HL-60/S4 (cell line): ENCODE measurements around the gene HP1BP3.

Source experiments
- in situ Hi-C: fragments of 300-500 bp; cut with MboI; formaldehyde crosslinking; loops from 2 replicates; pipeline ENCODE4 v1.14.3; 2022; ENCODE audit warnings: low sequenced_read_pairs

The HP1BP3 gene

DNA sequence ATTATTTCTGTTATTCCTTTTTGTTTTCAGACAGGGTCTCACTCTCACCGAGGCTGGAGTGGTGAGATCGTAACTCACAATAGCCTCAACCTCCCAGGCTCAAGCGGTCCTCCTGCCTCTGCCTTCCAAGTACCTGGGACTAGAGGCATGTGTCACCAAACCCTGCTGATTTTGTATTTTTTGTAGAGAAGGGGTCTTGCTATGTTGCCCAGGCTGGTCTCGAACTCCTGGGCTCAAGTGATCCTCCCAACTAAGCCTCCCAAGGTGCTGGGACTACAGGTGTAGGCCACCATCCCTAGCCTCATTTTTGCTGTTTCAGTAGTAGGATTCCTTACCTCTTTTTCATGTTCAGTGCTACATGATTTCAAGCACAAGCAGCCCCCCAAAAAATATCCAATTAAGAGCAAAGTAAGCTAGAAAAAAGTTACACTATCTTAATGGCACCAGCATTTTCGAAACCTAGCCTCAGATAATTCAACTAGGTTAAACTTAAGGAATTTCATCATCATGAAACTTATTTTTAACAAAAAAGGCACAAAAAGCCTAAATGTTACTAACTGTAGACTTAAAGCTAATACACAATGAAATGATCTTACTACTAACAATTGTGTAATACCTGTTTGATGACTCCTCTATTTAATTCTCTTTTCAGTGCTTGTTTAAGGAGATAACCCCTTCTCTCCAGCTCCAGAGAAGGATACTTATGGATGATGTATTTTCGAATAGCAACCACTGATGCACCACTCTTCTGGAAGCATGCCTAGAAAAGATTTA is 16.6 kb downstream of the HP1BP3 start:
- in situ Hi-C loops, result no loop called here

DNA sequence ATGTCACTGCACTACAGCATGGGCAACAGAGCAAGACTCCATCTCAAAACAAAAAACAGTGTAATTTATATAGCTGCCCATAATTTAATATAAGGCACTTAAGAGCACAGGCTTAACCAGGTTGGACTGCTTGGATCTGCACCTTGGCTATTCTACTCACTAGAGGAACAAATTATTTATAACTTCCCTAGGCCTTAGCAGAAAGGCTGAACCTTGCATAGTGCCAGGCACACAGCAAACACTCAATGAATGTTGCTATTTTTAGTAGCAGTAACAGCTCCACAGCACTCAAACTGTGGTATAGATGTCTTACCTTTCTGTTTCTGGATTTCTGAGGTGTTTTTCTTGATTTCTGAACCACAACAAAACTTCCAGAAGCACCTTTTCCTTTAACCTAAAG is 19.8 kb downstream of the HP1BP3 start:
- in situ Hi-C loops, result no loop called here

DNA sequence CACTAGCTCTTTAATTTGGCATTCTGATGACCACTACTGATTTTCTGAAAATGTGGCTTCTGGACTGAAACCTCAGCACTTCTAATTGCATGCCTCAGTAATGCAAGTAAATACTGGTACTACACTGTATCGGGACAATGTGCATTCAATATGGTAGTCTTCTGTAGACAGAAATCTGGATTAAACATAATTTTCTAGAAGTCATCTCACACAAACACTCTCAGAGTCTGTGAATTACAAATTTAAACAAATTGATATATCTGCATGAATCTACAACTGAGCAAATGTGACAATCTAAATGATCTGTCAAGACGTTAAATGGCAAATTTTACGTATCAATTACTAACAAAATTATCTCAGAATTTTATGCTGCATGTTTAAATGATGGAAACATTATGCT is 23.7 kb downstream of the HP1BP3 start:
- in situ Hi-C loops, result no loop called here

DNA sequence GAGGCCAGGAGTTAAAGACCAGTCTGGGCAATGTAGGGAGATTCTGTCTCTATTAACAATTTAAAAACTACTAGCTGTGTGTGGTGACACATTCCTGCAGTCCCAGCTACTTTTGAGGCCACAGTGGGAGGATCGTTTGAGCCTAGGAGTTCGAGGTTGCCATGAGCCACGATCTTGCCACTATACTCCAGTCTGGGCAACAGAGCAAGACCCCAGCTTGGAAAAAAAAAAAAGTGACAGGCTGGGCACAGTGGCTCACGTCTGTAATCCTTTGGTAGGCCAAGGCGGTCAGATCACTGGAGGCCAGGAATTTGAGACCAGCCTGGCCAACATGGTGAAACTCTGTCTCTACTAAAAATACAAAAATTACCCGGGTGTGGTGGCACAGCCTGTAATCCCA is 26.8 kb downstream of the HP1BP3 start:
- in situ Hi-C loops, result no loop called here

DNA sequence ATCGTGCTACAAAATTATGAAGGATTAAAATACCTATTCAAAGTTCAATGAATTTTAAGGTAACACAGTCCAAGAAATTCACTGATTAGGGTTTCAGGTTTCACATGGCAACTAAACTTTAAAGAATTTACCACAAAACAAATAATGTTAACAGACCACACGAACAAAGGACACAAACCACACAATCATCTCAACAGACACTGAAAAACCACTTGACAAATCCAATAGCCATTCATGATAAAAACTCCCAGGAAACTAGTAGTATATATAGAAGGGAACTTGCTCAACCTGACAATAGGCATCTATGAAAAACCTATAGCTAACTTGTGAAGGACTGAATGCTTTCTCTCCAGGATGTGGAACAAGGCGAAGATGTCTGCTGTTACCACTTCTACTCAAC is 33.5 kb downstream of the HP1BP3 start:
- in situ Hi-C loops, result no loop called here

DNA sequence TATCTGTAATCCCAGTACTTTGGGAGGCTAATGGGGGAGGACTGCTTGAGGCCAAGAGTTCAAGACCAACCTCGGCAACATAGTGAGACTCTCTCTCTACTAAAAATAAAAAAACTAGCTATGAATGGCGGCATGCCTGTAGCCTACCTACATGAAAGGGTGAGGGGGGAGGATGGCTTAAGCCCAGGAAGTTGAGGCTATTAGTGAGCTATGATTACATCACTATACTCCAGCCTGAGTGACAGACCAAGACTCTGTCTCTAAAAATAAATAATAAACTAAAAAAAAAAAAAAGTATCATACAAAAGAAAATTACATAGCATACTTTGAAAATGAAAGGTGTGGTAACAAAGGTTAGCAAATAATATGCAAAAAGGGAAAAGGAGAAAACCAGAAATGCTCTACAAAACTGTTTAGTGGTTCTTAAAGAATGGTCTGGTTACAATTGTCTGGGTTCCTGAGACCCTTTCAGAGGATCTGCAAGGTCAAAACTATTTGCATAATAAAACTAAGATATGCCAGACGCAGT is 35.6 kb downstream of the HP1BP3 start:
- in situ Hi-C loops, result no loop called here

DNA sequence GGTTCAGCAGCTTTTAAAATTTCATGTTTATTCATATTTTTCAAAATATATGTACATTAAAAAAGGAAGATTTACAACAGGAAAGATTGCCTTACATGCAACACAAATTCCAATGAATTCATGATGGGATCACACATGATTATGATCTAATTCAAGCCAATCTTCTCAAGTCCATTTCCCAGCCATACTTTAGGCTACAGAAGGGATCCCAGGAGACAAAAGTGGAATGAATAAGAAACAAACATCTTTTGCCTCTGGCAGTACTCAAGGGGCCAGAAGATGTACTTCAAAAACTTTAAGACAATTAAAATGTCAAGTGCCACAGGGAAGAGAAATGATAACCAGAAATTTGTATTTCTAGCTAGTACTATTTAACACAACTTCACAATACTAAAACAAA is 44.4 kb downstream of the HP1BP3 start:
- in situ Hi-C loops, result no loop called here

DNA sequence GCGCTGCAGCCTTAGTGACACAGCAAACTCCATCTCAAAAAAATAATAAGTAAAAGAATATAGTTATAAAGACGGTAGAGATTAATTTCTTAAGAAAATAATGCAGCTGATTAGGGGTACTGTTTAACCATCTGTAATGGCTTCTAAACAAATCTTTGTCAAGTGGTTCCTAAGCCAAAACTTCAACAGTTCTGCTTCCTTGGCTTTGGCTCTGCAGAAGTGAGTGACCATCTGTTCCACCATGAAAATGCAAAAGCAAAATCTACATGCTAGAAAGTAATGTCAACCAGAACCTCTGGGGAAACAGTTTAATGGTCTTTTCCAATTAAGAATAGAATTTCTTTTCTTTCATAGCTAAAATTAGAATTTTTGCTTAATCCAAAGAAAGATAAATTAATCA is 46.3 kb downstream of the HP1BP3 start:
- in situ Hi-C loops, result no loop called here

DNA sequence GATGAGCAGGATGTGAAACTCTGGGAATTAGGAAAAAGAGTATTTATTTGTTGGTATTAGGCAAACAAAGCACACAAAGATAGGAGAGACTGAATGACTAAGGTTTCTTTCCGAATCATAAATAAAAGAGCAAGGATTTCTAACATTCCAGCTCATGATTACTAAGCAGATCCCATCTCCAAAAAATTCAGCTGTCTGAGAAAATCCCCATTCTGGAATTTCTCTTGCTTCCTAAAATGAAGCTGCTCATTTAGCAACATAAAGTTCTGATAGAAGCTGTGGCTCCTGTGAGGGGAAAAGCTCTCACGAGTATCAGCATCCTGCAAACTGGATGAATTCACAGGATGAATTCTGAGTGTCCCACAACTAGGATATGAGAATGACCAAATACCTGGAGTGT is 47.9 kb downstream of the HP1BP3 start:
- in situ Hi-C loops, result no loop called here

DNA sequence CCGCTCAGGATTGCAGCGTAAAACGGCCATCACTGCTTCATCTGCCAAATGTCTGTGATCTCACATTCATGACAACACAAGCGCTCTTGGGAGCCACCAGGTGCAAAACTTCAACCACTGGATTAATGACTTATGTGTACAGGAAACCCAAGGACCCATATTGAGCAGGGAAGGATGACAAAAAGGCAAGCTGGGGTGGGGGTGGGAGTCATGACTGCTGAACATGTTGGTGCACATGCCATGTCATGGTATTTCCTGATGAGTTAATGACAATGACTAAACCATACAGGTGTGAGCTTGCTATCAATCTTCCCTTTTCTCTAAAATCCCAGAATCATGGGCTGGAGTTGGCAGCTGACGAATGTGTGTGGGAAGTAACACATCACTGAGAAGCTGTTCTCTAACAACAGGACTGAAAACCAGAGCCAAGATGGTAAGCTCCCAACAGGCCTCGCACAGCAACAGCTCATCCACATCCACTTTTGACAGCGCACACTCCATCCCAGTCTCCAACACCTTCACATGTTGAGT is 51.5 kb downstream of the HP1BP3 start:
- in situ Hi-C loops, result no loop called here

DNA sequence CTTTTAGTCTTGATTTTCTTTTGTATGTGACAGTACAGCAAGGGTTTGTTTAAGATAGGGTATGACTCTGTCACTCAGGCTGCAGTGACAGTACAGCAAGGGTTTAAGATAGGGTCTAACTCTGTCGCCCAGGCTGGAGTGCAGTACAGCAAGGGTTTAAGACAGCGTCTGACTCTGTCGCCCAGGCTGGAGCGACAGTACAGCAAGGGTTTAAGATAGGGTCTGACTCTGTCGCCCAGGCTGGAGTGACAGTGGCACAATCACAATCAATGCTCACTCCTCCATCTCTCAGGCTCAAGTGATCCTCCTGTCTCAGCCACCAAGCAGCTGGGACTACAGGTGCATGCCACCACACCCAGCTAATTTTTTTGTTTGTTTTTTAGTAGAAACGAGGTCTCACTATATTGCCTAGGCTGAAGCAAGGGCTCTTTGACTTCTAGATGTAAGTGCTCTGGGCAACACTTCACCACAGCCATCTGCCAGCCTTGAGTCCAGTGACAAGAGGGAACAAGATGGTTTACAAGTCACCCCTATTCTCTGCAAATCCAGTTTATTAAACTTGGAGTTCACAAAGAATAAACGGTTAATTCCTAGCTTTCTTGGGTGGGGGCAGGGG is 53.6 kb downstream of the HP1BP3 start:
- in situ Hi-C loops, result no loop called here

DNA sequence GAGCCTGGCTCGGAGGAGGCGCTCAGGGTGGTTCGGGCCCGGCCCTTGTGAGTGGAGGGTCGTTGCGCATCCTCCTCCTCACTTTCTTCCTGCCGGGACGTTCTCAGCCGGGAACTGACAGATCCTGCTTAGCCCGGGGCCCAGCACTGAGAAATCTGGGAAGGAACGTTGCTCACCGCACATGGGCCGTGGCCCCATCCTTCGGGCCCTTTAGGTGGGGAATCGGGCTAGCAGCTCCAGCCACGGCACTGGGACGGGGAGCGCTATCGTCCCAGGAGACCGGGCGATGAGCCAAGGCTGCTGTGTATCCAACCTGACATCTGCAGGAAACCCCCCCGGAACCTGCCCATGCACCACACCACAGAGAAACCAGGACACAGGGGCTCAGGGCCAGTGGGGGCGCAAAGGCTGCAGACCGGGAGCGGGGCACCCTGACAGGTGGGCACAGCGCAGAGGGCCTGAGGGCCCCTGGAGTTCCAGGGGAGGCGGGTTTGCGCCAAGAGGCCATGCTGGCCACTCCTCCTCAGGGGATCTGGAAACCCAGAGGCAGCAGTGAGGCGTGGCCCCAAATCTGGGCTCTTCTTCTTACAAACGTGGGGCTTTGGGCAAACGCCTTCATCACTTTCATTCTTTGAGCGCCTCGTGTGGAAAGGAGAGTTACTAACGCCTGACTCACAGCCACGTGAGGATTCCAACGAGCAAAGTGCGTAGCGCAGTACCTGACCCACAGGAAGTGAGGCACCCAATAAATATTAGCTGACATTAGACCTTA is 54.3 kb downstream of the HP1BP3 start, which contains the start of gene SH2D5:
TSS of gene SH2D5 (minus strand) at position 116 of the 772 bp plus-strand sequence. CDS start 4,659 bp downstream, outside the sequence.
- in situ Hi-C loops, result no loop called here

DNA sequence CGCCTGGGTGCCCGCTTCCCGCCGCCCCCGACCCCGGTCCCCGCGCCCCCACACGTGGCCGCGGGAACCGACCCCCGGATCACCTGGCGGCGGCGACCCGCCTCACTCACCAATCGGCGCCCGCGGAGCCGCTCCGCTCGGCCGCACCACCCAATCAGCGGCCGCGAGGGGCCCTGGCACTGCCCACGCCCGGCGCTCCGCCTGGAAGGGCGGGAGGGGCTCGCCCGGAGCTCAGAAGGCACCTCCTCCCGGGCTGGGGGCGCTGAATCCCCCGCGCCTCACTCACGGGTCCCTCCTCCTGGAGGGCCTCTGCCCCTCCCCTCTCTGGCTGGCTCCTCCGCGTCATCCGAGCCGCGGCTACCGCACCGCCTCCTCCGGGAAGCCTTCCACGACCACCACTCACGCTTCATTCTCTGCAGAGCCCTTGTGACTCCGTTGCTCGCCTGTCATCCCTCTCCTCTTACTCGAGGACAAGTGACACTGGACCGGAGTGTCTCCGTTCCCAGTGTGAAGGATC is 55.0 kb downstream of the HP1BP3 start:
- in situ Hi-C loops, result no loop called here

DNA sequence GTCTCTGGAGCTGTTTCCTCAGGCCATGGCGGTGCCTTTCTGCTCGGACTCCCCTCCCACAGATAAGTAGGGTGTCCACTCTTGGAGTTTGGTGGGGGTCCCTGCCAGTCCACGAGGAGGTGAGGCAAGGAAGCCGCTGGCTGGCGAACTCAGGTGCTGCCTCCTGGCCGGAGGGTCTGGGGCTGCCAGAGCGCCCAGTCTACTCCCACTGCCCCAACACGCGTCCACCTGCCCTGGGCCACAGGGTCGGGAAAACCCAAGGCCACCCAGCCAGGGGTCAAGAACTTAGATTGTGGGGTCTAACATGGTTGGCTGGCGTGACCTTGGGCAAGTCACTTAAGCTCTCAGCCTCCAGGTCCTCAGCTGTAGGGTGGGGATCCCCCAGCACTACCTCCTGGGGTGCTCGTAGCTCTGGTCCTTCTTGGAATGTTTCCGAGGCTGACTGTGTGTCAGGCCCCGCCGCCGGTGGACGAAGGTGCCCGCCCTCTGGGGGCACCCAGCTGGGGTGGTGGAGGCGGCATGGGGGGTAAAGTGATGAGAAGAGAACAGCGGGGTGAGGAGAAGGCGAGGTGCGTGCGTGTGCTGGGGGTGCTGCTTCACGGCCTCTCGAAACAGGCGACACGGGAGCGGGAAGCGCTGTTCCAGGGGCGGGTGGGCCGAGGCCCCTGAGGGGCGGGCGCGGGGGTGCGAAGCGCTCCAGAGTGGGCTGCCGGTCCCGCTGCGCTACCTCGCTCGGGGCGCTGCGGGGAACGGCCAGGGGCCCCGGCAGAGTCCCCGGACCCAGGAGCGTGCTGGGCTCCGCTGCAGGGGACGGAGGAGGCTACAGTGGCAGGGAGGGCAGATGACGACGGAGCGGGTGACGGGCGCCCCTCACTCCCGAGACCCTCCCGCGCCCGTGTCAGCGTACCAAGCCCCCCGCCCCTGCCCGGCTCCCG is 55.8 kb downstream of the HP1BP3 start:
- in situ Hi-C loops, result no loop called here

DNA sequence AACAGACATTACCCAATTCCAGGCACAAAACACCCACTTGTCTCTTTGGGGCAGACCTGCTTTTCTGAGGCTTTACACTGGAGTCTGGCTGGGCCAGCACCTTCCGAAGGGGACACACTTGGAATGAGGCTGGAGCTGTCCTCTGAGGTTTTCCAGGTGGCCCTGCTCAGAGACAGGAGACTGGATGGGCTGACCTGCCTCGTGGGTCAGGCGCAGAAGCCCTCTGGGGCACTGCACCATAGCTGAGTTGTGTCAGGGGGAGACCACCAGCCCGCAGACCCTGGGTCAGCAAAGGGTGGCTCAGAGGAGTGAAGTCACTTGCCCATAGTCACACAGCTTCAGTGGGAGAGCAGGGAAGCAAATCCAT is 56.4 kb downstream of the HP1BP3 start:
- in situ Hi-C loops, result no loop called here

DNA sequence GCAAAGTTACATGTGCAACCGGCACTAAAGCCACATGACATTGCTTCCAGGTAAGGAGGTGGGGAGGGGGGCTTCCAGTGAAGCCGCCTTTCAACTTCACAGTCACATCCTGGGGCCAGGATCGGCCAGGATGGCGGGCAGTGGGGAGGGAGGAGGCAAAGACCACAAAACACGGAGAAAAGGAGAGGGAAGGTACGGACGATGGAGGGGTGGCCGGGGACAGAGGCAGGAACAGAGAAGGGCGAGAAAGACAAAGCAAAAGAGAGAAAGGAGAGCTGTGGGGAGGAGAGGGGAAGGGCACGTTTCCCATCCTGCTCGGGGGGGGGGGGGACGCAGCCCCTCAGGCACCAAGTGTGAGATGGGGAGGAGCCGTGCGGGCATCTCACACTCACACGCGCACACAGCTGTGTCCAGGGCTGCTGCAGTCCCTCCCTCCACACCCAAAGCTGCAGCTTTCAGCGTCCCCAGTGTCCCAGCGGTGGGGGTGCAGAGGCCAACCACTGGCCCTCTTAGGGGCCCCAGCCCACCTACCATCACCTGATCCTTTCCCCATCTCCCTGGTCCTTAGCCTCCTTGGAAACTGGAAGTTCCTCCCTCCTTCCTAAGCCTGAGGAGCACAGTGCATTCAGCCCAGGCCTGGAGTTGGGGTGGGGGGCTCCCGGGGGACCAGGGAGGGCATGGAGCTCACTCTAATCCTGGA is 57.0 kb downstream of the HP1BP3 start:
- in situ Hi-C loops, result no loop called here

DNA sequence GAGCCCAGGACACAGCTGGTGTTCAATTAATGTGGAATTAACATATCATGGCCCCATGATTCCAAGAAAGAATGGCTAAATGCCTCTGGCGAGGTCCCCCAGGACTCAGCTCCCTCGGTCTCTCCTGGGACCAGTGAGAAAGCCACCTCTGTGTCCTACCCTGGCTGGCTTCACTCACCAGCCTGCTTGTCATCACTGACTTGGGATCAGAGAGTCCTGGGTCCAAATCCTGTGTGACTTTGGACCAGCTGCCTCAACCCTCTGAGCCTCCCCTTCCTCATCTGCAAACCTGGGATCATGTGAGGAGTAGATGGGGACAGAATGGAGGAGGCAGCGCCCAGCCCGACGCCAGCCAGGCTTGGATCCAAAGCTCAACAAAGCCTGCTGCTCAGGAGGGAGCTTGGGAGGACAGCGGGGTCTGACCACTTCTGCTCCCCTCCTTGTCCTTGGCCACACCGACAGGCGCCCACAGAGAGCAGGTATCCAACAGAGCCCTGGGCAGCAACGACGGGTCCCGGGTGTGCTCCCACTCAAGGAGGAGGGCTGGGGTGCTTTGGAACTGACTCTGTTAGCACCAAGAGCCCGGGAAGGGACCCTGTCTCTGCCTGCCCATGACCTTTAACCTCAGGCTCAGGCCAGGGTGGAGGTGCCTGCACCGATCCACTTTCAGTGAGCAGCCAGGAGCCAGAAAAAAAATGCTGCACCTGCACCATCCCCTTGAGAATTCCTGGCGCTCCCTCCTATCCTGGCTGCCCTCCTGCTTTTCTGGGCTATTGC is 57.8 kb downstream of the HP1BP3 start:
- in situ Hi-C loops, result no loop called here

DNA sequence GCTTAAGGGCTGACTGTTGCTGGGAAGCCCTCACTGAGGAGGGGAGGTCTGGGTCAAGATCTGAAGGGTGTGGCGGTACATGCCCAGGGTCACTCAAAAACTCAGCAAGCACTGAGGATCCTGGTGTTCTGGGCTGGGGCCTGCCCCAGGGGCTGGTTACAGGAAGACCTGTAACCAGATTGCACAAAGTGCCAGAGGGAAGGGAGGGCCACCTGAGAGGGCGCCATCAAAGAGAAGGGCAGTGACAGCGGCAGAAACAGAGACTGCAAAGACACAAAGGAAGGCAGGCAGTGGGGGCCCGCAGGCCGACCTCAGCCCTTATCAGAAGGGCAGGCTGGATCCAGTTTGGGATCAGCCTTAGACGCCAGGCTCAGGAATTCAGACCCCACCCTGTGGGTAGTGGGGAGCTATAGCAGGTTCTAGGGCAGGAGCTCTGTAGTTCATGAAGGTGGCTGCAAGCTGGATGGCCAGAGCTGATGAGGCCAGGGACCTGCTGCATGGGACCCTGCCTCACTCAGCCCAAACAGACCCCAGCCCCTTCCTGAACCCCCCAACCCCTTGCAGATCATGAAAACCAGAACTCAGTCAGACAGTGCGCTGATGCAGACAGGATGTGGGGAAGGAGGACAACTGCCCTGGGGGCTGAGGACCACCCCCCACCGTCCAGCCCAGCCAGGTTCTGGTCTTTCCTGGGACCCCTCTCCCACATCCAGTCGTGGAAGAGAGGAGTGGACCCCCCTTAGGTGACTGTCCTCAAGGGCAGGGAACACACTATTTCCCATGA is 58.5 kb downstream of the HP1BP3 start:
- in situ Hi-C loops, result no loop called here
